ENCODE data around the gene GCN1. TPM values are rescaled to one million over a fixed set of nuclear protein-coding genes. Genes with fewer than 3 reads are reported as not detected.
"Not testable (repeated sequence)": the region's sequence is repeated elsewhere in the genome, so short reads cannot be mapped to it uniquely, and the experiment has no call there.

The GCN1 gene
- total RNA-seq, 2 experiments from 2014 or later = 143 to 146 TPM

GRCh38 chr12:120211243-120211903, 16.9 kb upstream of the GCN1 start:
- Mint-ChIP-seq H3K27me3 (no peaks in the 10 kb centered on the region), H3K36me3 (peaks cover 12% of the 10 kb centered on the region), H3K9me3 (no peaks in the 10 kb centered on the region), H3K4me1 (peaks cover 2% of the 10 kb centered on the region), H3K4me3 (no peak overlapping the region), H3K27ac (peak overlapping the region; percentile 77)
- no peak for DNase-seq

GRCh38 chr12:120209851-120210250, 15.3 kb upstream of the GCN1 start:
- Mint-ChIP-seq H3K36me3 (peaks cover 12% of the 10 kb centered on the region), H3K4me3 (no peak overlapping the region), H3K9me3 (no peaks in the 10 kb centered on the region), H3K27me3 (no peaks in the 10 kb centered on the region), H3K27ac (no peak overlapping the region), H3K4me1 (peaks cover 2% of the 10 kb centered on the region)
- DNase-seq = no peak

- Mint-ChIP-seq H3K4me1 (peaks cover 7% of the 10 kb centered on the region), H3K9me3 (no peaks in the 10 kb centered on the region), H3K4me3 (no peak overlapping the region), H3K27me3 (no peaks in the 10 kb centered on the region), H3K27ac (no peak overlapping the region), H3K36me3 (peaks cover 18% of the 10 kb centered on the region)
- DNase-seq = no peak
Observed at GRCh38 chr12:120207227-120207626, 12.7 kb upstream of the GCN1 start.

GRCh38 chr12:120206781-120207180, 12.3 kb upstream of the GCN1 start:
- not testable (repeated sequence) for H3K27ac Mint-ChIP-seq, H3K27me3 Mint-ChIP-seq, H3K4me1 Mint-ChIP-seq, H3K4me3 Mint-ChIP-seq, H3K9me3 Mint-ChIP-seq, DNase-seq
- peaks cover 21% of the 10 kb centered on the region for H3K36me3 Mint-ChIP-seq

GRCh38 chr12:120206228-120206627, 11.7 kb upstream of the GCN1 start:
- H3K36me3 Mint-ChIP-seq = peaks cover 18% of the 10 kb centered on the region
- no peak overlapping the region for H3K4me3 Mint-ChIP-seq
- H3K27ac Mint-ChIP-seq = no peak overlapping the region
- H3K4me1 Mint-ChIP-seq = peaks cover 9% of the 10 kb centered on the region
- no peaks in the 10 kb centered on the region for H3K9me3 Mint-ChIP-seq
- no peak for DNase-seq
- no peaks in the 10 kb centered on the region for H3K27me3 Mint-ChIP-seq

GRCh38 chr12:120204171-120204570, 9.7 kb upstream of the GCN1 start:
- no peak for DNase-seq
- H3K4me1 Mint-ChIP-seq = peaks cover 18% of the 10 kb centered on the region
- no peak overlapping the region for H3K4me3 Mint-ChIP-seq
- H3K27me3 Mint-ChIP-seq = peaks cover 11% of the 10 kb centered on the region
- H3K36me3 Mint-ChIP-seq = peaks cover 34% of the 10 kb centered on the region
- H3K9me3 Mint-ChIP-seq = peaks cover 1% of the 10 kb centered on the region
- H3K27ac Mint-ChIP-seq = no peak overlapping the region

GRCh38 chr12:120200364-120200800, 5.9 kb upstream of the GCN1 start:
- H3K4me3 Mint-ChIP-seq = peak overlapping the region; percentile 92
- DNase-seq = no peak
- peaks cover 44% of the 10 kb centered on the region for H3K4me1 Mint-ChIP-seq
- H3K36me3 Mint-ChIP-seq = peaks cover 58% of the 10 kb centered on the region
- H3K27ac Mint-ChIP-seq = peak overlapping the region; percentile 99
- peaks cover 12% of the 10 kb centered on the region for H3K27me3 Mint-ChIP-seq
- peaks cover 1% of the 10 kb centered on the region for H3K9me3 Mint-ChIP-seq

- H3K36me3 Mint-ChIP-seq = peaks cover 63% of the 10 kb centered on the region
- H3K9me3 Mint-ChIP-seq = peaks cover 1% of the 10 kb centered on the region
- peaks cover 16% of the 10 kb centered on the region for H3K27me3 Mint-ChIP-seq
- H3K4me3 Mint-ChIP-seq = peak overlapping the region; percentile 92
- H3K27ac Mint-ChIP-seq = peak overlapping the region; percentile 99
- peaks cover 50% of the 10 kb centered on the region for H3K4me1 Mint-ChIP-seq
- DNase-seq = peak; percentile 42
Observed at GRCh38 chr12:120199595-120200306, 5.2 kb upstream of the GCN1 start.

GRCh38 chr12:120199025-120199424, 4.5 kb upstream of the GCN1 start:
- DNase-seq = no peak
- H3K36me3 Mint-ChIP-seq = peaks cover 64% of the 10 kb centered on the region
- H3K4me3 Mint-ChIP-seq = peak overlapping the region; percentile 92
- H3K27me3 Mint-ChIP-seq = peaks cover 16% of the 10 kb centered on the region
- H3K4me1 Mint-ChIP-seq = peaks cover 50% of the 10 kb centered on the region
- peaks cover 1% of the 10 kb centered on the region for H3K9me3 Mint-ChIP-seq
- H3K27ac Mint-ChIP-seq = peak overlapping the region; percentile 99

- DNase-seq = no peak
- H3K4me3 Mint-ChIP-seq = peak overlapping the region; percentile 92
- H3K27me3 Mint-ChIP-seq = peaks cover 16% of the 10 kb centered on the region
- H3K27ac Mint-ChIP-seq = peak overlapping the region; percentile 99
- H3K4me1 Mint-ChIP-seq = peaks cover 53% of the 10 kb centered on the region
- H3K36me3 Mint-ChIP-seq = peaks cover 66% of the 10 kb centered on the region
- H3K9me3 Mint-ChIP-seq = peaks cover 1% of the 10 kb centered on the region
Observed at GRCh38 chr12:120197542-120197887, 3.0 kb upstream of the GCN1 start.

- Mint-ChIP-seq H3K27ac (peak overlapping the region; percentile 99), H3K4me1 (peaks cover 52% of the 10 kb centered on the region), H3K27me3 (peaks cover 16% of the 10 kb centered on the region), H3K36me3 (peaks cover 65% of the 10 kb centered on the region), H3K4me3 (peak overlapping the region; percentile 92)
- H3K9me3 Mint-ChIP-seq, DNase-seq: not testable (repeated sequence)
Observed at GRCh38 chr12:120196817-120197541, 2.5 kb upstream of the GCN1 start.

GRCh38 chr12:120196363-120196762, 1.8 kb upstream of the GCN1 start:
- peak overlapping the region; percentile 99 for H3K27ac Mint-ChIP-seq
- no peak for DNase-seq
- H3K4me3 Mint-ChIP-seq = peak overlapping the region; percentile 88
- peaks cover 1% of the 10 kb centered on the region for H3K9me3 Mint-ChIP-seq
- peaks cover 68% of the 10 kb centered on the region for H3K36me3 Mint-ChIP-seq
- peaks cover 58% of the 10 kb centered on the region for H3K4me1 Mint-ChIP-seq
- peaks cover 16% of the 10 kb centered on the region for H3K27me3 Mint-ChIP-seq

GRCh38 chr12:120194226-120194533, 335 bp downstream of the GCN1 start:
- H3K9me3 Mint-ChIP-seq = peaks cover under 1% of the 10 kb centered on the region
- no peak for DNase-seq
- H3K4me1 Mint-ChIP-seq = peaks cover 49% of the 10 kb centered on the region
- peak overlapping the region; percentile 91 for H3K27ac Mint-ChIP-seq
- H3K4me3 Mint-ChIP-seq = peak overlapping the region; percentile 88
- peaks cover 60% of the 10 kb centered on the region for H3K36me3 Mint-ChIP-seq
- H3K27me3 Mint-ChIP-seq = peaks cover 5% of the 10 kb centered on the region

- Mint-ChIP-seq H3K36me3 (peaks cover 53% of the 10 kb centered on the region), H3K4me3 (peak overlapping the region; percentile 88), H3K4me1 (peaks cover 40% of the 10 kb centered on the region), H3K27ac (peak overlapping the region; percentile 56)
- not testable (repeated sequence) for H3K9me3 Mint-ChIP-seq, H3K27me3 Mint-ChIP-seq, DNase-seq
Observed at GRCh38 chr12:120193286-120193685, 1.2 kb downstream of the GCN1 start.

GRCh38 chr12:120190985-120191480, 3.5 kb downstream of the GCN1 start:
- Mint-ChIP-seq H3K27ac (no peak overlapping the region), H3K4me1 (peaks cover 35% of the 10 kb centered on the region), H3K9me3 (no peaks in the 10 kb centered on the region), H3K36me3 (peaks cover 47% of the 10 kb centered on the region), H3K4me3 (no peak overlapping the region), H3K27me3 (peaks cover 3% of the 10 kb centered on the region)
- DNase-seq = no peak
